ENCODE data around the gene MB21D2.
A peak's percentile ranks its signal among the peaks of the same experiment; 100 is the strongest.
"Not testable (repeated sequence)": the region's sequence is repeated elsewhere in the genome, so short reads cannot be mapped to it uniquely, and the experiment has no call there.

MB21D2 gene

DNA sequence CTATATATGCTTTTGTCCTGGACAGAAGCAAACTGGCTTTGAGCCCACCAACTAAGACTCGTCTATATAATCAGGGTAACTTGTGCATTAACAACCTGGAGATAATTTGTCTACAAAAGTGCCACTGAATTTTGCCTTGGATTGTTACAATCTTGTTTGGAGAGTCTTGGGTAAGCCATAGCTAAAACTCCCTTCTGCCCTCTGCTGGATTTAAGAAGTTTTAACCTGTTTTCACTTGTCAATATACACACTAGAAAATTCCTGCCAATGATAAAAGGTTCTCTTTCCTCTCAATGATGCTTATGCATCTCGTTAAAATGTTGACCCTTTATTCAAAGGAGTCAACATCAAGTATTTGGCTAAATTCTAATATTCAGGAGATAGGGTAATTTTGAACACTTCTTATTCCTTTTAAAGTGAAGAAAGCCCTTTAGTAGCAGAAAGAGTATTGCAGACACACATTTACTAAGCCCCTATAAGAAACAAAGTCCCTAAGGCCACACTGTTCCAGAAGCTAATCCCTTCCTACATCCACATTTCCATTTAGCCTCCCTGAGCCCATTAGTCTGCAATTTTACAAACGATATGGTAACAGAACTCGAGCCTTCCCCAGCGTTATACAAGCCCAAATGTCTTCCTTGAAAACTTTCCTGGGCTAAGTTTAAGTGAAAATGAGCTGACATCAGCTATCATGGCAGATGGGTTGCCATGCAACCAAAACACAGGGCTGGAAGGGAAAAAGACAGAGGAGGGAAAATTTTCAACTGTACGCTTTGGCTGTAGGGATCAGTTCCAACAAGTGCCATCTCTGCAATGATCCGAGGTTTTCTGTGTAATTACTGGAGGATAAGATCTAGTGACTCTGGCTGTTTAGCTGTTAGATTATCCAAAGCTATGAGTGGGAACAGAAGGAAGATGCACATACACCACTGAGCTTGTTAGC, 114.4 kb downstream of the MB21D2 start:
- no peak for DNase-seq (ENCODE audit: low read depth)

DNA sequence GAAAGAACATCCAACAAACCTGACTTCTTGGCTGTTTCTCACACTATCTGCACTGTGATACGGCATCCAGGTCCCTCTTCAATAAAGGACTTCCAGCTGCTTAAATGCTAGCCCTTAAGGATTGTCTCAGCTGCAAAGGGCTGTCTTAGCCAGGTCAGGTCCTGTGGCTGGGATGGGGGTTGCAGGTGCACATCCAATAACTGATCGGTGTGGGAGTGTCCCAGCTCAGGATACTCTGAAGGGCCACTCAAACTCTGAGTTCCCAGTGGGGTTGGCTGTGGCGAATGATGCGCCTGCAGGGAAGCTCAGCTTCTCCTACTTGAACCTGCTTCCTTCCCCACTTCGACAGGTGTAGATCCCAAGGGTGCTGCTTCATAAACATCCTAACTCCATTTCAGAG, 115.7 kb downstream of the MB21D2 start:
- no peak for DNase-seq (ENCODE audit: low read depth)

DNA sequence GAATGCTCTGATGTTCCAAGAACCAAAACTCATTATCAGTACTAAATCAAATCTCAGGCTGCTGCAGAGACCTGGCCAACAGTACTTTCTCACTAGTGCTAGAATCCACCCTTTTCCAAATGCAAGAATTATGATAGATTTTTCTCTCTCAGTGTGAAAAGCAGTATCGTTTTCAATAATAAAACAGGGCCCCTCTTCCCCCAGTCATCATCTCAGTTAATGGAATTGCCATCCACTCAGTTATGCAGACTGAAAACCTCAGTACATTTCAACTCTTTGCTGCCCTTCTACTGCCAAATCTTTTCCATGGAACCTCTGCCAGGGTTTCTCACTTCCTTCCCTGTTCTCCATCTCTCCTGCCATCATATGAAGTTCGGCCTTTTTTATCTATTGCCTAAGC, 117.9 kb downstream of the MB21D2 start:
- DNase-seq (ENCODE audit: low read depth): no peak

DNA sequence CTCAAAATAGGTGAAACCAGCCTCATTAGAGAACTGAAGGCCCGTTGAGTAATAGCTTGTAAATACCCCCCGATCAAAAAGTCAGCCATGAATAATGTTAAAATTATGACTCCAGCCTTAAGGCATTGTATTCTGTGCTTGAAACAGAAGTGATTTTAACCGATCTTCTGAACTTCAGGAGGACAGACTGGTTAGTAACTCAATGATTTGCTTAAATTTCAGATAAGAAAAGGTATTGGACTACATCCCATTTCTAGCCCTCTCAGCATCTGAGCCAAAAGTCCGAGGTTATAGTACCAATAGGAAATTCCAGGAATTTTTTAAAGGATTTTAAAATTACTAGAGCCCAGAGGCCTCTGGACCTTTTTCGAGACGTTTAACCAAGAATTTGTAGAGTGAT, 122.6 kb downstream of the MB21D2 start:
- DNase-seq (ENCODE audit: low read depth): no peak

DNA sequence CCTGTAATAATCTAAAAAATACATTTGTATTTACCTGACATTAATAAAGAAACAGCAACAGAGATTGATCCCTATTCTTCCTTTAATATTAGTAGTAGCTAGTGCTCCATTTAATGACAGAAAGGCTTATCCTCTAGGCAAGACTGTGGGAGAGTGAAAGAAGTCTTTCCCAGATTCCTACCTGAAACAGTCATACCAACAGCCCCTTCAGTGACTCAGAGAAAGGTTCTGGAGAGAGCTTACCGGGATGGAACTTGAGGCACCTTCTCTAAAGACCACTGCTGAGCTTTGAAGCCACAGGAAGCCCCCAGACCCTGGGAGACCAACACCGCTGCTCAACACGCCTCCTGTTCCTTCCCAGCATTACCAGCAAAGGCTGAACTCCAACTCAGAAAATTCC, 123.4 kb downstream of the MB21D2 start:
- DNase-seq (ENCODE audit: low read depth): no peak

DNA sequence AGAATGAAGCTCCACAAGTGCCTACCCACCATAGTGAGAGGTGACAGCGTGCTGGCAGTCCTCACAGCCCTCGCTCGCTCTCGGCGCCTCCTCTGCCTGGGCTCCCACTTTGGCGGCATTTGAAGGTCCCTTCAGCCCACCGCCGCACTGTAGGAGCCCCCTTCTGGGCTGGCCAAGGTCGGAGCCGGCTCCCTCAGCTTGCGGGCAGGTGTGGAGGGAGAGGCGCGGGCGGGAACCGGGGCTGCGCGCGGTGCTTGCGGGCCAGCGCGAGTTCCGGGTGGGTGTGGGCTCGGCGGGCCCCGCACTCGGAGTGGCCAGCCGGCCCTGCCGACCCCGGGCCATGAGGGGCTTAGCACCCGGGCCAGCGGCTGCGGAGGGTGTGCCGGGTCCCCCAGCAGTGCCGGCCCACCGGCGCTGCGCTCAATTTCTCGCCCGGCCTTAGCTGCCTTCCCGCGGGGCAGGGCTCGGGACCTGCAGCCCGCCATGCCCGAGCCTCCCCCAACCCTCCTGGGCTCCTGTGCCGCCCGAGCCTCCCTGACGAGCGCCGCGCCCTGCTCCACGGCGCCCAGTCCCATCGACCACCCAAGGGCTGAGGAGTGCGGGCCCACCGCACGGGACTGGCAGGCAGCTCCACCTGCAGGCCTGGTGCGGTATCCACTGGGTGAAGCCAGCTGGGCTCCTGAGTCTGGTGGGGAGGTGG, 128.7 kb downstream of the MB21D2 start:
- not testable (repeated sequence) for DNase-seq (ENCODE audit: low read depth)

DNA sequence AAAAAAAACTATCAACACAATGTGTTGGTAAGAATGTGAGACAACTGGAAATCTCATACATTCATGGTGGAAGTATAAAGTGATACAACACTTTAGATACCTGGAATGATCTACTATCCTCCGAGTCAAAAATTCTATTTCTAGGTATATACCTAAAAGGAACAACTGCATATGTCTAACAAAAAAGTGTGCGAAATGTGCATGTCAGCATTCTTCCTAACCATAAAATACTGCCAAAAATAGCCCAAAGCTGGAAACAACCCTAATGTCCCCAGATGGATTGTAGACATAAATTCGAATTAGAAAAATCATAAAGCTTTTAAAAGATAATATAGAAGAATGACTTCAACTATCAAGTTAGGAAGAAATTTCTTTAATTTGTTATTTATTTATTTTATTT, 139.1 kb downstream of the MB21D2 start:
- DNase-seq (ENCODE audit: low read depth): no peak

DNA sequence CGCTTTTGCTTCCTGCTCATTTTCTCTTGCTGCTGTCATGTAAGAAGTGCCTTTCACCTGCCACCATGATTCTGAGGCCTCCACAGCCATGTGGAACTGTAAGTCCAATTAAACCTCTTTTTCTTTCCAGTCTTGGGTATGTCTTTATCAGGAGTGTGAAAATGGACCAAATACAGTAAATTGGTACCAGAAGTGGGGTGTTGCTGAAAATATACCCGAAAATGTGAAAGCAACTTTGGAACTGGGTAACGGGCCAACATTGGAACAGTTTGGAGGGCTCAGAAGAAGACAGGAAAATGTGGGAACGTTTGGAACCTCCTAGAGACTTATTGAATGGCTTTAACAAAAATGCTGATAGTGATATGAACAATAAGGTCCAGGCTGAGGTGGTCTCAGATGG, 143.3 kb downstream of the MB21D2 start:
- DNase-seq (ENCODE audit: low read depth): not testable (repeated sequence)

DNA sequence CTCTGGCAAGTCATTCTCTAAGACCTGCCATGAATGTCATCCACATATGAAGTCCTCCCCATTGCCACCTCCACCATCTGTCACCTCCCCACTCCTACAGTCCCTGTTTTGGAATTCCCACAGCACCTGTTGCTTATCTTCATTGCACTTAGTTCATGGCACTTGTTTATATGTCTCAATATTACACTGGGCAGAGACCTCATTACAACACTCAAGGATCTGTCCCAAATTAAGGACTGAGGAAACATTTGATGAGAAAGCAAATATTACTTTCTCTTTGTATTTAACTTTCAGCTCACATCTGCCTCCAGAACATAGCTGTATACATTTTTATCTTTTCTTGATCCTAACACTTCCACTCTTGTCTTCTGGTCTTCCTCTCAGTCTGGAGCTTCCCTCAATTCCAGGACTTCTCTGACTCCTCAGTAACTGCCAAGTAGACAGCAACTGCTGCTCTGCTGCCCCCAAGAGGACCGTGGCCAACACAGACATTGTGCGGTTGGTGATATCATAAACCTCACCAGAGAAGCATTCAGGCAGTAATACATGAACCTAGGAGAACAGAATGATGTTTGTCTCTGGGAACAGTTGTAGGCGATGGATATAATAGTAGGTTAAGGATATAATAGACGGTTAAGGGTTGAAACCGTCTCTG, 145.3 kb downstream of the MB21D2 start:
- peak; percentile 6 for DNase-seq (ENCODE audit: low read depth)

DNA sequence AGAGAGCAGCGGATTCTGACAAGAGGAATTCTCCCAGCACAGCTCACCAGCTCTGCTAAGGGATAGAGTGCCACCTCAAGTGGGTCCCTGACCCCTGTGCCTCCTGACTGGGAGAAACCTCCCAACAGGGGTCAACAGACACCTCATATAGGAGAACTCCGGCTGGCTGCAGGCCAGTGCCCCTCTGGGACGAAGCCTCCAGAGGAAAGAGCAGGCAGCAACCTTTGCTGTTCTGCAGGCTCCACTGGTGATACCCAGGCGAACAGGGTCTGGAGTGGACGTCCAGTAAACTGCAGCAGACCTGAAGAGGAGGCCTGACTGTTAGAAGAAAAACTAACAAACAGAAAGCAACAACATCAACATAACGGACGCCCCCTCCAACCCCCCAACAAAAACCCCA, 159.0 kb downstream of the MB21D2 start:
- DNase-seq (ENCODE audit: low read depth): no peak

DNA sequence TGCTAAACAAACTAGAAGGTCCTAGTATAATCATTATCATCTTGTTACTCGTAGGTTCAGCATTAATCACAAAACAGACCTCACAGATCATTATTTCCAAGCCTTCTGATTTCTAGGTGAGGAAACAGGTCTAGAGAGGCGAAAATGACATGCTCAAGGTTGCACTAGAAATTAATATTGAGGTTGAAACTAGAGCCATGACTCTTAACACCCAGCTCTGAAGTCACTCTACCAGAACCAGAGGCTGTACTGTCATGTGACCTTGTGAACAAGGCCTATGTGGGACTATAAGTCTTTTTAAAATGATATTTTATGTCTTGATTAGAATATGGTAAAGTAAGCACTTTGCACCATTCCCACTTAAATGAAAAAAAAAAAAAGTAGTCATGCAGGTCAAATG, 166.5 kb downstream of the MB21D2 start:
- DNase-seq (ENCODE audit: low read depth): no peak

DNA sequence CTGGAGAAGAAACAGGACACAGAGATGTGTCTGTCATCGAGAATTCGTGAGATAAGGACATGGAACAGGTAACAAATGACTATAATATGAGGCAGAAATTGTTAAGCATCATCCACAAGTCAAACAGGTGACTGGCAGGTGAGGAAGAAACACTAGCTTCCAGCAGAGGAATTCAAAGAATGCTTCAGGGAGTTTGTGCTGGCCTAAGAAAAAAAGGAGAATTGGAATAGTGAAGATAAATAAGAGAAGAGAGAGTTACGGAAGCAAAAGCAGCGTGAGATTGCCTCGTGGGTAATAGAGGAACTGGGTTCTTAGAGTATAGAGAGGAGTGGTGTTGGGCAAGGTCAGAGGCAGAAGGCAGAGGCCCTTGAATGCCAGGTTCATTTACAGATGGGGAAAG, 167.5 kb downstream of the MB21D2 start:
- DNase-seq (ENCODE audit: low read depth): no peak

DNA sequence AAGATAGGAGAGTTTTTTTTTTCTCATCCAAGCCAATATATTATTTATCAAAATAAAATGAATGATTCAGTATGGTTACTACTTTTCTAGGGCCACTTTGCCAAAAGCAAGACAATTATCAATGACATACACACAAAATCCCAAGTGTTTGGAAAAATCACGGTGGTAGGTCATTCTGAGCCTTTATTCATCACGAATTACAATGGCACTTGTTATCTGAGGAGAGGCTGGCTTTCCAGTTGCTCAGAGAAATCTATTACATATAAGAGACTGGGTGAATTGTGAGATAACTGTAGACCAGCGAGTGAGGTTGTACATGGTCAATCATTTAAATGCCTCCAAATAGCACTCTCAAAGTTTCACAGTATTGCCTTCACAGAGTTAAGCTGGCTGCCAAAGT, 169.9 kb downstream of the MB21D2 start:
- DNase-seq (ENCODE audit: low read depth): no peak

DNA sequence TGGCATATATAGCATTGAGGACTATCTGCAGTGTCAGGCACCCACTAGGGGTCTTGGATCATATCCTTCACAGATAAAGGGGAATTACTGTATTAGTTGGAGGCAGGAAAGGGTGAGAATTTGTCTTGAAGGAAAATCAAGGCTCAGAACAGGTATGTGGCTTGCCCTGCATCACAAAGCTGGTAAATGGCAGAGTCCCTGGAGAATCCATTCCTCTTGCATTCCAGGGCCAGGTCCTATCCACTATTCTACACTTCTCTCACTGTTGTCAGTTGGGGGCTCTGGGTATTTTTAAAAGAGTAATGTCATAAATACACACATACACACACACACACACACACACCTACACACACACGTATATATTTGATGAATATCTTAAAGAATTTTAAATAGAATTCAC, 170.5 kb downstream of the MB21D2 start:
- DNase-seq (ENCODE audit: low read depth): no peak
